ENCODE data around the gene PIEZO1. TPM values are rescaled to one million over a fixed set of nuclear protein-coding genes. Genes with fewer than 3 reads are reported as not detected.
A peak's percentile ranks its signal among the peaks of the same experiment; 100 is the strongest.

The PIEZO1 gene
- total and polyA plus RNA-seq, 9 of the 15 experiments (the other 6 are each of a cell fraction or from before 2014, with no cell fraction given), result 3.6 to 432 (median 131) TPM

DNA sequence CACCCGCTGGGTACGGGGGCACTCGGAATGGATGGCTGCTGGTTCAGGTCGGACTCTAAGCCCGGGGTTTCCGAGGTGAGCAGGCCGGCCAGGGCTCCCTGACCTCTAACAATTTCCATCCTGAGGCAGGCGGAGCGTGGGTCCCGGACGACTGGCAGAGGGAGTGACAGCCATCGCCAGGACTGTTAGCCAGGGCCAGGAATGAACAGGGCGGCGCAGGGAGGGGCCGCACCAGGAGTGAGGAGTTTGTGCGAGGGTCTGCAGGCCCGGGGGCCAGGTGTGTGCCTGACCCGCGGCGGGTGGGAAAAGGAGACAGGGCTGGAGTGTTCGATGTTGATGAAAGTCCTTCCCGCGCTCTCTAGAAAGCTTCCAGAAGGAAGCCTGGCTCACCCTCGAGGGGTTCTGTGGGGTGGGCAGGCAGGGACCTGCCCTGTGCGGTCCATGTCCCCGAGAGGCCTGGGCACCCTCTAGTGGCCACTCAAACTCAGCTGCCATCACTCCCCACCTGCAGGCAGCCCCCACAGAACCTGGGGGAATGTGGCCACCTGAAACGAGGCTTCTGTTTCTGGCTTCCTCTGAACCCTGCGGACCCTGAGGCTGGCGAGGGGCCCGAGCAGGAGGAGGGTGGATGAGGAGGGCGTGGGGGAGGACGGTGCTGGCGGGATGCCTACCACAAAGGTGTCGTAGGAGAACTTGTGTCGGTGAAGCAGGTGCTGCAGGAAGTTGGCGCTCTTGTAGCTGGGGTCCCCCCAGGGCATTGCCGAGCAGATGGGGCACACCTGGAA lies 87.0 kb downstream of the PIEZO1 start:
- Histone ChIP-seq H3K36me3 (ENCODE audit: control insufficient read depth, insufficient read depth, low read length) (peaks cover 69% of the 10 kb centered on the region; the same call in 1 of the 3 replicates), H3K4me1 (replicated peaks in 1 of 2; ENCODE audit: control insufficient read depth in 2 of 2, insufficient read depth in 2 of 2, low read length in 2 of 2) (peaks cover 10 to 85% of the 10 kb centered on the region in 2 experiments), H2AFZ (ENCODE audit: low read depth, low read length) (no peak overlapping the region), H3K9ac (ENCODE audit: insufficient read depth in 1 of 2, low read depth in 2 of 2, low read length in 2 of 2) (no peak overlapping the region; a peak in 1 of 4 replicates), H3K9me1 (ENCODE audit: control insufficient read depth, insufficient read depth, low read length) (no peaks in the 10 kb centered on the region), H4K20me1 (replicated peaks; ENCODE audit: control insufficient read depth, insufficient read depth, low read length) (no peaks in the 10 kb centered on the region; the same call in 1 of the 2 replicates), H3K9me3 (replicated peaks; ENCODE audit: control insufficient read depth, insufficient read depth, low read depth, low read length) (no peaks in the 10 kb centered on the region), H3K27me3 (ENCODE audit: control insufficient read depth in 2 of 2, insufficient read depth in 2 of 2, low read length in 2 of 2) (no peaks in the 10 kb centered on the region), H3K27ac (ENCODE audit: extremely low read depth, low read depth, low read length) (no peak overlapping the region), H3K79me2 (ENCODE audit: control insufficient read depth, insufficient read depth, low read length) (peaks cover 19% of the 10 kb centered on the region), H3K4me2 (ENCODE audit: insufficient read depth, low read length) (no peak overlapping the region), H3K4me3 (no peak overlapping the region)
- BruUV-seq (replicated peaks), result no TSS peak
- in situ Hi-C loops (cut with MboI) (no loop called here), intact Hi-C loops (cut with micrococcal nuclease) (no loop called here)
- FAIRE-seq (peak; percentile 67), ATAC-seq (peak; percentile 53), DNase-seq (ENCODE audit: extremely low read depth in 1 of 4, low spot score in 3 of 4) (peak in 1 of 4 experiments; percentile 42)
- WGBS (ENCODE audit: insufficient coverage, low coverage, missing lambda C conversion rate), result 95% methylated on average over 37 of the region's 37 CpGs
- ChIA-PET POLR2A (interaction anchor here (0.9 kb wide), 1 partner anchor 9 kb away, joined by 3 read pairs; no protein-coding TSS in a partner anchor), CTCF (ENCODE audit: low intra/inter-chr PET ratio) (interaction anchor here (0.8 to 1.3 kb wide), 2 partner anchors 25 to 88 kb away, joined by 3 read pairs; no protein-coding TSS in a partner anchor)
- TF ChIP-seq KLF16 (IDR thresholded peaks at IDR 0.05) (no peak), RBFOX2 (IDR thresholded peaks at IDR 0.05; ENCODE audit: low read depth, low read length) (0 out of 2 replicates have a peak, but pooled peaks have one; percentile 6), DNMT1 (IDR thresholded peaks at IDR 0.05) (no peak), SMAD4 (CRISPR knock-in tag; conservative IDR thresholded peaks at IDR 0.05) (no peak), ZBTB17 (CRISPR knock-in tag; IDR thresholded peaks at IDR 0.05) (no peak), TAF9B (IDR thresholded peaks at IDR 0.05; ENCODE audit: partially characterized antibody) (no peak), YY1 (IDR thresholded peaks at IDR 0.05; ENCODE audit: borderline replicate concordance in 1 of 3, control insufficient read depth in 1 of 3, extremely low read depth in 1 of 3, insufficient read depth in 3 of 3, insufficient read length in 1 of 3, insufficient replicate concordance in 2 of 3, low read depth in 1 of 3, low read length in 2 of 3) (peak in 1 of 3 experiments; percentile 32), ZBTB7A (IDR thresholded peaks at IDR 0.05; ENCODE audit: borderline replicate concordance, control insufficient read depth, low read depth, low read length) (peak; percentile 48; the same call in 1 of the 2 replicates), NFATC3 (IDR thresholded peaks at IDR 0.05) (no peak), BRCA1 (IDR thresholded peaks at IDR 0.05) (no peak), BRCA1 (CRISPR knock-in tag; IDR thresholded peaks at IDR 0.05) (no peak), ZNF695 (CRISPR knock-in tag; IDR thresholded peaks at IDR 0.05) (no peak), DPF2 (IDR thresholded peaks at IDR 0.05) (no peak), POLR2A (conservative IDR thresholded peaks at IDR 0.05) (no peak), POLR2B (IDR thresholded peaks at IDR 0.05; ENCODE audit: low read depth, partially characterized antibody) (no peak)
- TF ChIP-seq, protein P1, sequence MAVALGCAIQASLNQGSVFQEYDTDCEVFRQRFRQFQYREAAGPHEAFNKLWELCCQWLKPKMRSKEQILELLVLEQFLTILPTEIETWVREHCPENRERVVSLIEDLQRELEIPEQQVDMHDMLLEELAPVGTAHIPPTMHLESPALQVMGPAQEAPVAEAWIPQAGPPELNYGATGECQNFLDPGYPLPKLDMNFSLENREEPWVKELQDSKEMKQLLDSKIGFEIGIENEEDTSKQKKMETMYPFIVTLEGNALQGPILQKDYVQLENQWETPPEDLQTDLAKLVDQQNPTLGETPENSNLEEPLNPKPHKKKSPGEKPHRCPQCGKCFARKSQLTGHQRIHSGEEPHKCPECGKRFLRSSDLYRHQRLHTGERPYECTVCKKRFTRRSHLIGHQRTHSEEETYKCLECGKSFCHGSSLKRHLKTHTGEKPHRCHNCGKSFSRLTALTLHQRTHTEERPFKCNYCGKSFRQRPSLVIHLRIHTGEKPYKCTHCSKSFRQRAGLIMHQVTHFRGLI (CRISPR knock-in tag; IDR thresholded peaks at IDR 0.05), result no peak
- TF ChIP-seq, protein P2, sequence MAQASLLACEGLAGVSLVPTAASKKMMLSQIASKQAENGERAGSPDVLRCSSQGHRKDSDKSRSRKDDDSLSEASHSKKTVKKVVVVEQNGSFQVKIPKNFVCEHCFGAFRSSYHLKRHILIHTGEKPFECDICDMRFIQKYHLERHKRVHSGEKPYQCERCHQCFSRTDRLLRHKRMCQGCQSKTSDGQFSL (CRISPR knock-in tag; IDR thresholded peaks at IDR 0.05), result 0 out of 2 replicates have a peak, but pooled peaks have one; percentile 17
- TF ChIP-seq, protein P2 (tag; IDR thresholded peaks at IDR 0.05), result no peak
- TF ChIP-seq, protein P3, sequence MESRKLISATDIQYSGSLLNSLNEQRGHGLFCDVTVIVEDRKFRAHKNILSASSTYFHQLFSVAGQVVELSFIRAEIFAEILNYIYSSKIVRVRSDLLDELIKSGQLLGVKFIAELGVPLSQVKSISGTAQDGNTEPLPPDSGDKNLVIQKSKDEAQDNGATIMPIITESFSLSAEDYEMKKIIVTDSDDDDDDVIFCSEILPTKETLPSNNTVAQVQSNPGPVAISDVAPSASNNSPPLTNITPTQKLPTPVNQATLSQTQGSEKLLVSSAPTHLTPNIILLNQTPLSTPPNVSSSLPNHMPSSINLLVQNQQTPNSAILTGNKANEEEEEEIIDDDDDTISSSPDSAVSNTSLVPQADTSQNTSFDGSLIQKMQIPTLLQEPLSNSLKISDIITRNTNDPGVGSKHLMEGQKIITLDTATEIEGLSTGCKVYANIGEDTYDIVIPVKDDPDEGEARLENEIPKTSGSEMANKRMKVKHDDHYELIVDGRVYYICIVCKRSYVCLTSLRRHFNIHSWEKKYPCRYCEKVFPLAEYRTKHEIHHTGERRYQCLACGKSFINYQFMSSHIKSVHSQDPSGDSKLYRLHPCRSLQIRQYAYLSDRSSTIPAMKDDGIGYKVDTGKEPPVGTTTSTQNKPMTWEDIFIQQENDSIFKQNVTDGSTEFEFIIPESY (CRISPR knock-in tag; IDR thresholded peaks at IDR 0.05), result peak; percentile 85
